ENCODE data around the gene TRIM7. TPM values are rescaled to one million over a fixed set of nuclear protein-coding genes. Genes with fewer than 3 reads are reported as not detected.
A peak's percentile ranks its signal among the peaks of the same experiment; 100 is the strongest.

The TRIM7 gene
- total RNA-seq, 2 experiments from 2014 or later = 1.1 to 3.0 TPM

GRCh38 chr5:181160152-181160754 is 44.7 kb downstream of the TRIM7 start:
- Mint-ChIP-seq H3K27ac (peak overlapping the region; percentile 83), H3K4me3 (peak overlapping the region; percentile 65), H3K27me3 (peaks cover 9% of the 10 kb centered on the region), H3K36me3 (ENCODE audit: low read depth) (no peaks in the 10 kb centered on the region), H3K4me1 (ENCODE audit: low read depth) (peaks cover 30% of the 10 kb centered on the region), H3K9me3 (no peaks in the 10 kb centered on the region)
- ChIA-PET POLR2A (interaction anchor here (1.1 kb wide), 1 partner anchor 60 kb away, joined by 4 read pairs; no protein-coding TSS in a partner anchor), CTCF (interaction anchor here (0.6 to 1.6 kb wide), 2 partner anchors 293 to 674 kb away, joined by 3 to 4 read pairs; no protein-coding TSS in a partner anchor)
- intact Hi-C loops (cut with micrococcal nuclease) = no loop called here
- DNase-seq = peak; percentile 92
- TF ChIP-seq CTCF (IDR thresholded peaks at IDR 0.05) = no peak
- ATAC-seq = peak; percentile 94

- ChIA-PET CTCF (interaction anchor here (0.6 to 1.6 kb wide), 7 partner anchors 14 to 673 kb away, joined by 3 to 4 read pairs (median 3); no protein-coding TSS in a partner anchor), POLR2A (interaction anchor here (1.1 kb wide), 1 partner anchor 61 kb away, joined by 4 read pairs; no protein-coding TSS in a partner anchor)
- peaks cover 9% of the 10 kb centered on the region for H3K27me3 Mint-ChIP-seq
- H3K4me3 Mint-ChIP-seq = peak overlapping the region; percentile 65
- TF ChIP-seq CTCF (IDR thresholded peaks at IDR 0.05) = peak; percentile 88
- peaks cover 29% of the 10 kb centered on the region for H3K4me1 Mint-ChIP-seq (ENCODE audit: low read depth)
- H3K9me3 Mint-ChIP-seq = peaks cover 2% of the 10 kb centered on the region
- no peaks in the 10 kb centered on the region for H3K36me3 Mint-ChIP-seq (ENCODE audit: low read depth)
- DNase-seq (peak; percentile 95), ATAC-seq (peak; percentile 50)
- H3K27ac Mint-ChIP-seq = peak overlapping the region; percentile 83
- intact Hi-C loops (cut with micrococcal nuclease) = no loop called here
These were observed 45.5 kb downstream of the TRIM7 start for GRCh38 chr5:181159286-181160151.

GRCh38 chr5:181158869-181159268 is 46.1 kb downstream of the TRIM7 start:
- ChIA-PET POLR2A (interaction anchor here (0.5 kb wide), 1 partner anchor 59 kb away, joined by 3 read pairs; no protein-coding TSS in a partner anchor), CTCF (interaction anchor here (0.8 to 1.6 kb wide), 7 partner anchors 14 to 292 kb away, joined by 3 read pairs; no protein-coding TSS in a partner anchor)
- Mint-ChIP-seq H3K27ac (no peak overlapping the region), H3K4me1 (ENCODE audit: low read depth) (peaks cover 30% of the 10 kb centered on the region), H3K9me3 (peaks cover 3% of the 10 kb centered on the region), H3K4me3 (no peak overlapping the region), H3K27me3 (peaks cover 9% of the 10 kb centered on the region), H3K36me3 (ENCODE audit: low read depth) (no peaks in the 10 kb centered on the region)
- no peak for ATAC-seq
- DNase-seq = no peak
- no peak for TF ChIP-seq CTCF (IDR thresholded peaks at IDR 0.05)
- intact Hi-C loops (cut with micrococcal nuclease) = no loop called here

GRCh38 chr5:181156758-181157157 is 48.2 kb downstream of the TRIM7 start:
- ATAC-seq = no peak
- Mint-ChIP-seq H3K27ac (no peak overlapping the region), H3K9me3 (peaks cover 4% of the 10 kb centered on the region), H3K4me1 (ENCODE audit: low read depth) (peaks cover 22% of the 10 kb centered on the region), H3K36me3 (ENCODE audit: low read depth) (no peaks in the 10 kb centered on the region), H3K4me3 (no peak overlapping the region), H3K27me3 (peaks cover 2% of the 10 kb centered on the region)
- ChIA-PET POLR2A (no interaction called here), CTCF (no interaction called here)
- no peak for TF ChIP-seq CTCF (IDR thresholded peaks at IDR 0.05)
- no peak for DNase-seq
- intact Hi-C loops (cut with micrococcal nuclease) = no loop called here

Data from activated CD8-positive, alpha-beta T cell treated with anti-CD3 and anti-CD28 coated beads for 36 hours (primary cell).